Measurements from ENCODE around the gene UNC5C. TPM values are rescaled to one million over a fixed set of nuclear protein-coding genes. Genes with fewer than 3 reads are reported as not detected.

UNC5C gene
- 0.29 TPM for polyA plus RNA-seq (2013, experiment 1 of 2)
- polyA plus RNA-seq (2013, experiment 2 of 2): 0.29 TPM

DNA sequence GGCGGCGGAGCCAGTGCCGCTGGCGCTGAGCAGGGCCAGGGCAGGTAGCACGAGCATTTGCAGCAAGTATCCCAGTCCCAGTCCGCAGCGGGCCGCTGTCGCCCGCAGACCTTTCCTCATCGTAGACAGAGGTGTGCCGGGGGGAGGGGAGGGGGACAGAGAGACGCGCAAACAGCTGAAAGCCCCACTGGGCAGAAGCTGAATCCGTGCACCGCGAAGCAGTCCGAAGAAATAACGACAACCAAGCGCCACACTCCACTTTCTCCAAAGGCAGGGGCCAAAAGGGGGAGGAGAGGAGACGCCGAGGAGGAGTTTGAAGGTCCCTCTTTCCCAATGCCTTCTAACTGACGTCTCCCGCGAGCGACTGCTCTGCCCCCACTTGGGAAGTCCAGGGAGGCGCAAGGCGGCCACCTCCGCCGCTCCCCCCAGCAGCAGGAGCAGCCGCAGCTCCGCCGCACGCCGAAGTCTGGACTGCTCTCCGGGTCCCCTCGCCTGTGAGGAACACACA, at the start of gene UNC5C:
TSS of gene UNC5C (minus strand) at position 236 of the 508 bp plus-strand sequence.
- peak within 1 kb of the TSS; percentile 82 for H3K56ac ChIP-seq (ENCODE audit: low read length)
- H3K4me2 ChIP-seq (ENCODE audit: low read length): peak within 1 kb of the TSS; percentile 88
- peak; percentile 92 for DNase-seq
- H3K4me1 ChIP-seq (ENCODE audit: control insufficient read depth, low read depth, low read length): no peaks in the 10 kb centered on the region
- no peak within 1 kb of the TSS for H2AK5ac ChIP-seq (ENCODE audit: low read length)
- H3K27me3 ChIP-seq (ENCODE audit: insufficient read depth, low read length, poor library complexity): peaks cover 3% of the 10 kb centered on the region
- no peak within 1 kb of the TSS for H2BK15ac ChIP-seq (replicated peaks; ENCODE audit: low read depth)
- H3K18ac ChIP-seq (ENCODE audit: low read length): peak within 1 kb of the TSS; percentile 43
- no peak within 1 kb of the TSS for H2BK120ac ChIP-seq (ENCODE audit: low read depth, low read length)
- H4K8ac ChIP-seq (ENCODE audit: low read depth, low read length): no peak within 1 kb of the TSS
- no peaks in the 10 kb centered on the region for H3K36me3 ChIP-seq (ENCODE audit: control insufficient read depth, insufficient read depth, low read length)
- no peaks in the 10 kb centered on the region for H3K79me2 ChIP-seq (ENCODE audit: control insufficient read depth, insufficient read depth, low read length)
- peak within 1 kb of the TSS; percentile 39 for H3K27ac ChIP-seq (ENCODE audit: low read depth, low read length)
- no CpG with 5 or more reads among the region's 37 CpGs for WGBS (ENCODE audit: extremely low coverage, insufficient coverage, low lambda C conversion rate)
- H3K23ac ChIP-seq (ENCODE audit: low read length): peak within 1 kb of the TSS; percentile 97
- no peaks in the 10 kb centered on the region for H3K79me1 ChIP-seq (ENCODE audit: low read length)
- H3K4me3 ChIP-seq (ENCODE audit: low read length): peak within 1 kb of the TSS; percentile 54
- no peak within 1 kb of the TSS for H3K4ac ChIP-seq (ENCODE audit: low read depth, low read length)
- H2BK5ac ChIP-seq (ENCODE audit: low read length): no peak within 1 kb of the TSS
- no peak within 1 kb of the TSS for H4K5ac ChIP-seq (ENCODE audit: low read length)
- H3K9ac ChIP-seq (ENCODE audit: low read length): peak within 1 kb of the TSS; percentile 67

DNA sequence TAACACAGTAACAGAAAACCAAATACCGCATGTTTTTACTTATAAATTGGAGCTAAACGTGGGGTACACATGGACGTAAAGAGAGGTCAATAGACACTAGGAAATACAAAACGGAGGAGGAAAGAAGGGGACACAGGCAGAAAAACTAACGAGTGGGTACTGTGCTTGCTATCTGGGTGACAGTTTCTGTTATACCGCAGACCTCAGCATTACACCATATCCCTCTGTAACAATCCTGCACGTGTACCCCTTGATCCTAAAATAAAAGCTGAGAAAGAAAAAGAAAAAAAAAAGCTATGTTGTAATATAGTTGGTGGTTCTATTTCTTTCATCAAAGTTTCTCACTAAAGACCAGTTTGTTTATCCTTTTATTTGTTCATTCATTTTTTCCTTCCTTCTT, 47.9 kb upstream of the UNC5C start:
- Histone ChIP-seq H4K8ac (ENCODE audit: low read depth, low read length) (no peak overlapping the region), H2BK5ac (ENCODE audit: low read length) (no peak overlapping the region)
- WGBS (ENCODE audit: extremely low coverage, insufficient coverage, low lambda C conversion rate): no CpG with 5 or more reads among the region's 7 CpGs

DNA sequence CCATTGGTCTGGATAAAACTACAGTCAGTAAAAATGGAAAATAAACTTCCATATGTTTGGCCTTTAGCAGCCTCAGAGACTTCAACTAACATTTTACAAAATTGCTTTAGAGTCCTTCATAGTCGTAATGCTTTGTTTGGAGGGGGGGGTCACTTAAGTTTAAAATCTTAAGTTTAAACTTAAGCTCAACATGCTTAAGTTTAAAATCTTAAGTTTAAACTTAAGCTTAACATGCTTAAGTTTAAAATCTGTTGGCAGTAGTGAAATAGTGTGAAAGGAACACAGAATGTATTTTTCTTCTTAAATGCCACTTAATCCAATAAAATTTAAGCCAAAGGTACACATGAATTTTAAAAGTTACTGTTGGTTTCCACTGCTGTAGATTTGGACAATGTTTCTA, 45.9 kb upstream of the UNC5C start:
- no peak overlapping the region for H2BK120ac ChIP-seq (ENCODE audit: low read depth, low read length)
- H4K5ac ChIP-seq (ENCODE audit: low read length): no peak overlapping the region

More for the DNA sequence above, 47.9 kb upstream of the UNC5C start:
- H3K9ac ChIP-seq (ENCODE audit: low read length): no peak overlapping the region
- no peaks in the 10 kb centered on the region for H3K79me2 ChIP-seq (ENCODE audit: control insufficient read depth, insufficient read depth, low read length)
- no peak overlapping the region for H3K18ac ChIP-seq (ENCODE audit: low read length)
- H3K4me3 ChIP-seq (ENCODE audit: low read length): no peak overlapping the region
- DNase-seq: no peak
- no peak overlapping the region for H3K4ac ChIP-seq (ENCODE audit: low read depth, low read length)
- H4K5ac ChIP-seq (ENCODE audit: low read length): no peak overlapping the region
- H3K23ac ChIP-seq (ENCODE audit: low read length): no peak overlapping the region
- H3K4me1 ChIP-seq (ENCODE audit: control insufficient read depth, low read depth, low read length): no peaks in the 10 kb centered on the region
- no peaks in the 10 kb centered on the region for H3K36me3 ChIP-seq (ENCODE audit: control insufficient read depth, insufficient read depth, low read length)
- no peak overlapping the region for H3K56ac ChIP-seq (ENCODE audit: low read length)
- no peak overlapping the region for H2BK120ac ChIP-seq (ENCODE audit: low read depth, low read length)
- H3K4me2 ChIP-seq (ENCODE audit: low read length): no peak overlapping the region
- H3K27ac ChIP-seq (ENCODE audit: low read depth, low read length): no peak overlapping the region
- H3K27me3 ChIP-seq (ENCODE audit: insufficient read depth, low read length, poor library complexity): no peaks in the 10 kb centered on the region
- H3K79me1 ChIP-seq (ENCODE audit: low read length): no peaks in the 10 kb centered on the region
- H2AK5ac ChIP-seq (ENCODE audit: low read length): no peak overlapping the region
- no peak overlapping the region for H2BK15ac ChIP-seq (replicated peaks; ENCODE audit: low read depth)

DNA sequence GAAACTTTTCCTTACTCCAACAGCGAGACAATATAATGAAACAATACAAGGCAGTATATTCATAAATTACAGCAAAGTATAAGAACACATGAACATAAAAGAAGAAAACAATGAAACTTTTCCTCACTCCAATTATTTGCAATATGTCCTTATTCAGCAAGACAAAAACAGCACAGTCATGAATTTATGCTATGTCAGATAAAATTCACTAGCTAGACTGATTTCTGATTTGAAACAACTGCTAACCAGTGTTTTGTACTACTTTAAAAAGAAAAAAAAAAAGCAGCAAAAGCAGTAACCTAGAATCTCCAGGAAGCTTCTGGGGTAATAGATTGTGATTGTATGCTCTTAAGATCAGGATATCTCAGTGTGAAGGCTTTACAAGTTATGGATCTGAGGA, 45.2 kb upstream of the UNC5C start:
- no peak overlapping the region for H3K9ac ChIP-seq (ENCODE audit: low read length)
- H4K5ac ChIP-seq (ENCODE audit: low read length): no peak overlapping the region
- H3K4me3 ChIP-seq (ENCODE audit: low read length): no peak overlapping the region
- no peaks in the 10 kb centered on the region for H3K4me1 ChIP-seq (ENCODE audit: control insufficient read depth, low read depth, low read length)
- no peak overlapping the region for H2BK15ac ChIP-seq (replicated peaks; ENCODE audit: low read depth)
- H3K27me3 ChIP-seq (ENCODE audit: insufficient read depth, low read length, poor library complexity): no peaks in the 10 kb centered on the region
- no peak overlapping the region for H3K23ac ChIP-seq (ENCODE audit: low read length)
- no peaks in the 10 kb centered on the region for H3K79me2 ChIP-seq (ENCODE audit: control insufficient read depth, insufficient read depth, low read length)
- no CpG with 5 or more reads among the region's 1 CpG for WGBS (ENCODE audit: extremely low coverage, insufficient coverage, low lambda C conversion rate)
- no peak for DNase-seq
- no peak overlapping the region for H2BK120ac ChIP-seq (ENCODE audit: low read depth, low read length)
- H4K8ac ChIP-seq (ENCODE audit: low read depth, low read length): no peak overlapping the region
- H3K36me3 ChIP-seq (ENCODE audit: control insufficient read depth, insufficient read depth, low read length): no peaks in the 10 kb centered on the region
- H3K4ac ChIP-seq (ENCODE audit: low read depth, low read length): no peak overlapping the region
- no peaks in the 10 kb centered on the region for H3K79me1 ChIP-seq (ENCODE audit: low read length)
- no peak overlapping the region for H3K56ac ChIP-seq (ENCODE audit: low read length)
- no peak overlapping the region for H3K27ac ChIP-seq (ENCODE audit: low read depth, low read length)
- no peak overlapping the region for H2AK5ac ChIP-seq (ENCODE audit: low read length)
- no peak overlapping the region for H3K4me2 ChIP-seq (ENCODE audit: low read length)
- H2BK5ac ChIP-seq (ENCODE audit: low read length): no peak overlapping the region
- H3K18ac ChIP-seq (ENCODE audit: low read length): no peak overlapping the region

More for the DNA sequence above, 45.9 kb upstream of the UNC5C start:
- no peak overlapping the region for H2AK5ac ChIP-seq (ENCODE audit: low read length)
- no peak overlapping the region for H3K27ac ChIP-seq (ENCODE audit: low read depth, low read length)
- H3K18ac ChIP-seq (ENCODE audit: low read length): no peak overlapping the region
- no peaks in the 10 kb centered on the region for H3K36me3 ChIP-seq (ENCODE audit: control insufficient read depth, insufficient read depth, low read length)
- H3K56ac ChIP-seq (ENCODE audit: low read length): no peak overlapping the region
- no peak overlapping the region for H3K4me3 ChIP-seq (ENCODE audit: low read length)
- no peak overlapping the region for H2BK5ac ChIP-seq (ENCODE audit: low read length)
- H3K27me3 ChIP-seq (ENCODE audit: insufficient read depth, low read length, poor library complexity): no peaks in the 10 kb centered on the region
- no peak overlapping the region for H4K8ac ChIP-seq (ENCODE audit: low read depth, low read length)
- H3K79me1 ChIP-seq (ENCODE audit: low read length): no peaks in the 10 kb centered on the region
- no peak overlapping the region for H2BK15ac ChIP-seq (replicated peaks; ENCODE audit: low read depth)
- H3K4me1 ChIP-seq (ENCODE audit: control insufficient read depth, low read depth, low read length): no peaks in the 10 kb centered on the region
- DNase-seq: no peak
- H3K79me2 ChIP-seq (ENCODE audit: control insufficient read depth, insufficient read depth, low read length): no peaks in the 10 kb centered on the region
- no peak overlapping the region for H3K9ac ChIP-seq (ENCODE audit: low read length)
- H3K4ac ChIP-seq (ENCODE audit: low read depth, low read length): no peak overlapping the region
- H3K4me2 ChIP-seq (ENCODE audit: low read length): no peak overlapping the region
- WGBS (ENCODE audit: extremely low coverage, insufficient coverage, low lambda C conversion rate): no CpG with 5 or more reads among the region's 1 CpG
- no peak overlapping the region for H3K23ac ChIP-seq (ENCODE audit: low read length)

DNA sequence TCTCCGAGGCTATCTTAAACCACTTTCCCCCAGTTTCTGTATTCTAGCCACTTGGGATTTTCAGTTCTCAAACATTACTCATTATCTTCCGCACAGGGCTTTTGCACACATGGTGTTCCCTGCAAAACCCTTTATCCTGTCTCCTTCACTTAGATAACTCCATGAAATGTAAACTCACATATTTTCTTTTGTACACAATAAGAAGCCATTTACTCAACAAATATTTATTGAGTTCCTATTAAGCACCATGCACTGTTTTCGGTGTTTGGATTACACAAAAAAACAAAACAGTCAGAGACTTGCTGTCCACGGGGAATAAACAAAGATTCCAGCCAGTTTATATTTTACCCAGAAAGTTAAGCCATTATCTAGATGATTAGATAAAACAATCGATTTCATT, 42.5 kb upstream of the UNC5C start:
- Histone ChIP-seq H3K4me3 (ENCODE audit: low read length) (no peak overlapping the region), H4K5ac (ENCODE audit: low read length) (no peak overlapping the region), H3K79me1 (ENCODE audit: low read length) (no peaks in the 10 kb centered on the region), H3K4me1 (ENCODE audit: control insufficient read depth, low read depth, low read length) (no peaks in the 10 kb centered on the region), H3K18ac (ENCODE audit: low read length) (no peak overlapping the region), H3K36me3 (ENCODE audit: control insufficient read depth, insufficient read depth, low read length) (no peaks in the 10 kb centered on the region), H3K79me2 (ENCODE audit: control insufficient read depth, insufficient read depth, low read length) (no peaks in the 10 kb centered on the region), H2BK120ac (ENCODE audit: low read depth, low read length) (no peak overlapping the region), H3K56ac (ENCODE audit: low read length) (no peak overlapping the region), H3K4me2 (ENCODE audit: low read length) (no peak overlapping the region), H3K4ac (ENCODE audit: low read depth, low read length) (no peak overlapping the region), H4K8ac (ENCODE audit: low read depth, low read length) (no peak overlapping the region), H2BK15ac (replicated peaks; ENCODE audit: low read depth) (no peak overlapping the region), H2BK5ac (ENCODE audit: low read length) (no peak overlapping the region), H3K27ac (ENCODE audit: low read depth, low read length) (no peak overlapping the region), H2AK5ac (ENCODE audit: low read length) (no peak overlapping the region), H3K23ac (ENCODE audit: low read length) (no peak overlapping the region), H3K9ac (ENCODE audit: low read length) (no peak overlapping the region), H3K27me3 (ENCODE audit: insufficient read depth, low read length, poor library complexity) (no peaks in the 10 kb centered on the region)
- WGBS (ENCODE audit: extremely low coverage, insufficient coverage, low lambda C conversion rate): no CpG with 5 or more reads among the region's 5 CpGs
- no peak for DNase-seq

DNA sequence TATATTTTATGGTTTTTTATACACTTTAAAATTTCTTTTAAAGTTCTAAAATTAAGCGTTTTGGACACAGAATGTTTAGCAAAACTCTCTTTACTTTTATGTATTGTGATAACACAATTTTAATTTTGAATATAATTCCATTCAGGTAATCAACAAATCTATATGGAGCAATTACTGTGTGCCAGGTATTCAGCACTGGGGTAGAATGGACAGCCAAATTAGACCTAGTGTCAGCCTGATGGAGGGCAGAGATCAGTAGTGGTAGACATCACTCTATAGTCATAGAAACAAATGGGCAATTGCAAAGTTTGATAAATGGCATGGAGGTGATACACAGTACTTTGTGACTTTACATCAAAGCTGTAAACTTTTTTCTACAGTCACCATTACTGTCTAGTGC, 41.8 kb upstream of the UNC5C start:
- no peak overlapping the region for H2BK5ac ChIP-seq (ENCODE audit: low read length)
- H3K23ac ChIP-seq (ENCODE audit: low read length): no peak overlapping the region
- H3K4me1 ChIP-seq (ENCODE audit: control insufficient read depth, low read depth, low read length): no peaks in the 10 kb centered on the region
- H3K36me3 ChIP-seq (ENCODE audit: control insufficient read depth, insufficient read depth, low read length): no peaks in the 10 kb centered on the region
- no peak overlapping the region for H3K27ac ChIP-seq (ENCODE audit: low read depth, low read length)
- H2BK15ac ChIP-seq (replicated peaks; ENCODE audit: low read depth): no peak overlapping the region
- no peak overlapping the region for H2BK120ac ChIP-seq (ENCODE audit: low read depth, low read length)
- no peaks in the 10 kb centered on the region for H3K79me1 ChIP-seq (ENCODE audit: low read length)
- no peak overlapping the region for H3K4ac ChIP-seq (ENCODE audit: low read depth, low read length)
- H2AK5ac ChIP-seq (ENCODE audit: low read length): no peak overlapping the region
- whole genome bisulfite sequencing (ENCODE audit: extremely low coverage, insufficient coverage, low lambda C conversion rate): no CpG with 5 or more reads among the region's 1 CpG
- no peak overlapping the region for H4K5ac ChIP-seq (ENCODE audit: low read length)
- H3K4me3 ChIP-seq (ENCODE audit: low read length): no peak overlapping the region
- no peaks in the 10 kb centered on the region for H3K79me2 ChIP-seq (ENCODE audit: control insufficient read depth, insufficient read depth, low read length)
- H3K18ac ChIP-seq (ENCODE audit: low read length): no peak overlapping the region
- no peak for DNase-seq
- H3K4me2 ChIP-seq (ENCODE audit: low read length): no peak overlapping the region
- no peak overlapping the region for H3K56ac ChIP-seq (ENCODE audit: low read length)
- H3K27me3 ChIP-seq (ENCODE audit: insufficient read depth, low read length, poor library complexity): no peaks in the 10 kb centered on the region
- H3K9ac ChIP-seq (ENCODE audit: low read length): no peak overlapping the region
- H4K8ac ChIP-seq (ENCODE audit: low read depth, low read length): no peak overlapping the region

Data from mesendoderm (in vitro differentiated cells).